Activated naive CD8-positive, alpha-beta T cell treated with anti-CD3 and anti-CD28 coated beads for 36 hours (primary cell): Measurements from ENCODE around the gene LENG1. TPM values are rescaled to one million over a fixed set of nuclear protein-coding genes. Genes with fewer than 3 reads are reported as not detected.
A peak's percentile ranks its signal among the peaks of the same experiment; 100 is the strongest.

Source experiments
- DNase-seq: peaks from one replicate; pipeline ENCODE4 v3.0.0; 2021
- H3K27ac Mint-ChIP-seq: one replicate; pipeline ENCODE4 v1.8.0; 2022; ENCODE audit warnings: mild to moderate bottlenecking, moderate library complexity, mixed read lengths
- H3K27me3 Mint-ChIP-seq: one replicate; pipeline ENCODE4 v1.8.0; 2022; ENCODE audit warnings: mild to moderate bottlenecking, mixed read lengths
- H3K36me3 Mint-ChIP-seq: one replicate; pipeline ENCODE4 v1.8.0; 2021; ENCODE audit warnings: mild to moderate bottlenecking, mixed read lengths
- H3K4me1 Mint-ChIP-seq: one replicate; pipeline ENCODE4 v1.8.0; 2021; ENCODE audit warnings: mixed read lengths
- H3K4me3 Mint-ChIP-seq: one replicate; pipeline ENCODE4 v1.8.0; 2022; ENCODE audit warnings: mild to moderate bottlenecking, moderate library complexity, mixed read lengths
- H3K9me3 Mint-ChIP-seq: one replicate; pipeline ENCODE4 v1.8.0; 2022; ENCODE audit warnings: mixed read lengths
- total RNA-seq, 2 experiments: library from RNA; stranded (reverse); gene quantifications; one replicate each; pipeline ENCODE4 v1.2.3, GENCODE V29; 2021

The LENG1 gene
- total RNA-seq, 2 experiments from 2014 or later = 3.2 to 4.1 TPM

DNA sequence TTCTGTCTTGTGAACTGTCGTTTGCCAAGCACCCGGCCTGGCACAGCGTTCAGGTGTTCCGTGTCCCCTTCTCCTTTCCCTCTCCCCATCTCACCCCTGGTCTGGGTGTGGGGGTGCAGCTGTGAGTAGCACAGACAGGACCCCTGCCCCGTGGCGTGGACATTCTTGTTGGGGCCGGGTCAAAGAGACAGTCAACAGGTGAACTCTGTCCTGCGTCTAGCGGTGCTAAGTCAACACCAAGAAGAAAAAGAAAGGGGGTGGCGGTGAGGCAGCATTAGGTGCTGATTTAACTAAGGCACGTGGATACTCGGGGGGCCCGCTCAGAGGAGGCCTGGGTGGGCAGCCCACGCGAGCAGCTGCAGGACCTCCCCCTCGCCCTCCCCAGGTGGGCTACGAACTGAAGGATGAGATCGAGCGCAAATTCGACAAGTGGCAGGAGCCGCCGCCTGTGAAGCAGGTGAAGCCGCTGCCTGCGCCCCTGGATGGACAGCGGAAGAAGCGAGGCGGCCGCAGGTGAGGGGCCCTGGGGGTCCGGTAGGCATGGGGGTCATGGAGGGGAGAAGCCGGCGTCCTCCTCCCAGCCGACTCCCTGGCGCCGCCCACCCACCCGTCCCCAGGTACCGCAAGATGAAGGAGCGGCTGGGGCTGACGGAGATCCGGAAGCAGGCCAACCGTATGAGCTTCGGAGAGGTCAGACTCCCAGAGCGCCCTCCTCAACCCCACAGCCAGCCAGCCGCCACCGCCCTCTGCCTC, 31.7 kb downstream of the LENG1 start:
- Mint-ChIP-seq H3K4me1 (no peaks in the 10 kb centered on the region), H3K27ac (no peak overlapping the region), H3K36me3 (peaks cover 9% of the 10 kb centered on the region), H3K4me3 (no peak overlapping the region), H3K27me3 (no peaks in the 10 kb centered on the region), H3K9me3 (no peaks in the 10 kb centered on the region)
- DNase-seq = no peak

DNA sequence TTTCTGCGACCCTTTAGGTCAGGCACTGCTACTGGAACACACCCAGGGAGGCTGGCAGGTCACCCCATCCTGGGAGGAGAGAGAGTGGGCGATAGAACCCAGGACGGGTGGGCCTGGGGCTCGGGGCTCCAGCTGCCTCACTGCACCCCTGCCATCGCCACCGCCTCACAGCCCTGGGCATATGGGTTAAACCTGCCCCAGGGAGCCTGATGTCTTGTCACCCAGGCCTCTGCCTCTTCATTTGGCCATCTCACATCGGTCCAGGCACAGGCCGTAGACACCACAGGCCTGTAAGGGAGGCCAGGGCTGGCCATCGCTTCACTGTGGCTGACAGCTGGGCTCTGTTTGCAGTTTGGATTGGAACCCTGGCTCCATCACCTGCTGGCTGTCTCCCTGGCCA, 33.8 kb downstream of the LENG1 start:
- H3K4me1 Mint-ChIP-seq = no peaks in the 10 kb centered on the region
- H3K27me3 Mint-ChIP-seq = no peaks in the 10 kb centered on the region
- DNase-seq = no peak
- H3K4me3 Mint-ChIP-seq = no peak overlapping the region
- no peak overlapping the region for H3K27ac Mint-ChIP-seq
- H3K36me3 Mint-ChIP-seq = peaks cover 19% of the 10 kb centered on the region
- no peaks in the 10 kb centered on the region for H3K9me3 Mint-ChIP-seq

DNA sequence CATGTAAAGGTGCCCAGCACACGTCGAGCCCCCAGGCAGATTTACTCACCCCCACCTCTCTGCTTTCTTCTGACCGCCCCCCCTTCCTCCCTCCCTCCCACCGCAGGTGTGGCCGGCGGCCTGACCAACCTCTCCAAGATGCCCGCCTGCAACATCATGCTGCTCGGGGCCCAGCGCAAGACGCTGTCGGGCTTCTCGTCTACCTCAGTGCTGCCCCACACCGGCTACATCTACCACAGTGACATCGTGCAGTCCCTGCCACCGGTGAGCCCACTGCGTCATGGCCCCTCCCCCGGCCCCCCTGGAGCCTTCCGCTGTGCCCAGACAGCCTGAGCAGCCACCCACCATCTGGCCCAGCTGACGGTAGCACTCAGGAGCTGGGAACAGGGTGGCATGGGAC, 35.1 kb downstream of the LENG1 start:
- peaks cover 26% of the 10 kb centered on the region for H3K36me3 Mint-ChIP-seq
- DNase-seq = no peak
- no peaks in the 10 kb centered on the region for H3K27me3 Mint-ChIP-seq
- no peak overlapping the region for H3K4me3 Mint-ChIP-seq
- H3K27ac Mint-ChIP-seq = no peak overlapping the region
- H3K4me1 Mint-ChIP-seq = no peaks in the 10 kb centered on the region
- no peaks in the 10 kb centered on the region for H3K9me3 Mint-ChIP-seq

DNA sequence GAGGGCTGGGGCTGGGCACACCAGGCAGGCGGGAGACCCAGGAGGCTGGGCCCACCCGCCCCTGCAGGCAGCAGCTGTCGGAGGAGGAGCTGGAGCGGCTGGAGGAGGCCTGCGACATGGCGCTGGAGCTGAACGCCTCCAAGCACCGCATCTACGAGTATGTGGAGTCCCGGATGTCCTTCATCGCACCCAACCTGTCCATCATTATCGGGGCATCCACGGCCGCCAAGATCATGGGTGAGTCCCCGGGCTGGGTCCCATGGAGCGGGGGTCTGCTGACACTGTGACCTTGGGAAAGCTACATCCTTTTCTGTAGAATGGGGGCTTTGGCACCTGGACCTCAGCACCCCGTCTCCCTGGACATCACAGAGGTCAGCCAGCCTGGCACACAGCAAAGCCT, 35.8 kb downstream of the LENG1 start:
- peaks cover 26% of the 10 kb centered on the region for H3K36me3 Mint-ChIP-seq
- no peak overlapping the region for H3K27ac Mint-ChIP-seq
- no peaks in the 10 kb centered on the region for H3K27me3 Mint-ChIP-seq
- no peak for DNase-seq
- no peaks in the 10 kb centered on the region for H3K4me1 Mint-ChIP-seq
- H3K9me3 Mint-ChIP-seq = no peaks in the 10 kb centered on the region
- no peak overlapping the region for H3K4me3 Mint-ChIP-seq

DNA sequence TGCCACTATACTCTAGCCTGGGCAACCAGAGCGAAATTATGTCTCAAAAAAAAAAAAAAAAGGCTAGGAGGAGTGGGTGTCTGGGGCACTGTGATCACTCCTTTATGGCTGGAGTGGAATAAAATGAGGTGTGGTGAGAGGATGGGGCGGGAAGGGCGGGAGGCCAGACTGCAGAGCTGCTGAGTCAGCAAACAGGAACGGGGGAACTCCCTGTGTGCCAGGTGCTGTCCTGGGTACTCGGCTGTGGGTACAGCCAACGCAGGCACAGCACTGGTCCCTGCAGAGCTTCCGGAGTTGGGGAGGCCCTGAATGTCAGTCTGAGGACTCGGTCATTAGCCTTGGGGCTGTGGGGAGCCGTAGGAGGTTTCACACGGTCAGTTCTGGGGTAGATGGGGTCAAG, 38.3 kb downstream of the LENG1 start:
- Mint-ChIP-seq H3K36me3 (peaks cover 26% of the 10 kb centered on the region), H3K27ac (no peak overlapping the region), H3K9me3 (no peaks in the 10 kb centered on the region), H3K4me1 (peaks cover 7% of the 10 kb centered on the region), H3K27me3 (no peaks in the 10 kb centered on the region), H3K4me3 (no peak overlapping the region)
- no peak for DNase-seq

DNA sequence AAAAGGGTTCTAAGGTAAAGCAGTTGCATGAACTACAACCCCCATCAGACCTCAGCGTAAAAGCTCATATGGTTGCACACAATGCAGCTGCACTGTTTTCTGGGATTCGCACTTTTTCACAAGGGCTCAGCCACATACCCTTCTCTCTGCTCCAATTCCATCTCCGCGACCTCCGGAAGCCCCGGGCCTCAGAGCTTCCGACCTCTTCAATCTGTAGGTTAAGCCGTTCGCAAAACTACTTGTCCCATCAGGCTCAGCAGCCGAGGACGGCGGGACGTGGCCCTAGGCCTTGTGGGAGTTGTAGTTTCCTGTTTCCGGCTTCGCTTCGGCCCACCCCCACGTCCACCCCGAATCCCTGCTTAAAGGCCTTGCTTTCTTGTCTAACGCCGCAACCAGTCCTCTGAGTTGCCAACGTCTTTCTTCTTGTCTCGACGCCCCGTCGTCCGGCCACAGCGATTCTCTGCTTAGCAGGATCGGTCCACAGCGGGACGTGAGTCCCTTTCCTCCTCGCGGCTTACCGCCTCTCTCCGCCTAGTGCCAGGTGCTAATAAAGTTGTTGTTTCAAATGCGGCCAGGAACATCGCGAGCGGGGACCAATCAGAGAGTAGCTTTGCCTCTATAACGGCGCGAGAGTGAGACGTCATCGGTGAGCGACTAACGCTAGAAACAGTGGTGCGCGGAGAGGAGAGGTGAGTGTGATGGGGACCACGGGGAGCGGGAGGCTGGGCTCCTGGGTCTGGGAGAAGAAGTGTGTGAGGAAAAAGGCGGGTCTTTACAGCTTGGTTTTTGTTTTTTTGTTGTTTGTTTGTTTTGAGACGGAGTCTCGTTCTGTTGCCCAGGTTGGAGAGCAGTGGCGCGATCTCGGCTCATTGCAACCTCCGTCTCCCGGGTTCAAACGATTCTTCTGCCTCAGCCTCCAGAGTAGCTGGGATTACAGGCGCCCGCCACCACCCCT, 44.1 kb downstream of the LENG1 start, which contains the start of the genes PRPF31 and TFPT:
Gene PRPF31 (plus strand): TSS at position 646 of the 955 bp plus-strand sequence. CDS start 2,525 bp downstream, outside the sequence.
Gene TFPT (minus strand): TSS at position 549 of the 955 bp plus-strand sequence. CDS start 388 bp downstream, at position 161.
- Mint-ChIP-seq H3K27me3 (no peaks in the 10 kb centered on the region), H3K27ac (peak within 1 kb of the TSS; percentile 96)

DNA sequence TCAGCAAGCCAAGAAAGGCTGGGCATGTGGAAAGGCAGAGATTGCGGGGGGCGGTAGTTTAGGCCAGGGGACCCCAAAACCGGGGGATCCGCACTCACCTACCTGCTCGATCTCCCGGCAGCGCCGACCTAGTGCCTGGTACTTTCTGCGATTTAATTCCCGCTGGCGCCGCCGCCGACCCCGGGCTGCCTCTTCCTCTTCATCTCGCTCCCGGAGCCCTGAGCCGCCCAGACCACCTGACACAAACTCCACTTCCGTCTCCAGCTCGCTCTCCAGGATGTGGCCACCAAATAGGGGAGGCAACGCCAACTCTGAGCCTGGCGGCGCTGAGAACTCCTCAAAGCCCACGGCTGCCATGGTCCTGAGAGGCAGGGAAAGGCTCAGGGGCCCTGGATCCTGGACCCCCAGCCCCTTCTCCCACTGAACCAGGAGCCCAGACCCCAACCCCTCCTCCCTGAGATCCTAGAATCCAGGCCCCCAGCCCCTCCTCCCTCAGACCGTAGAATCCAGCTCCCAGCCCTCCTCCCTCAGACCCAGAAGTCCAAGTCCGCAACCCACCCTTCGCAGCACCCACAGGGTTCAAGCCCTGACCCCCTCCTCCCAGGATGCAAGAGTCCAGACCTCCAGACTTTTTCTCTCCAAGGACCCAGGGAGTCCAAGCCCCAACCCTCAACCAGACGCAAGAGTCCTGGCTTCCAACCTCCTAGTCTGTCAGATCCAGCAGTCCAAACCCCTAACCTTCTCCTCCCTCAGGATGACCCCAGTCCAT, 45.0 kb downstream of the LENG1 start:
- Mint-ChIP-seq H3K36me3 (peaks cover 29% of the 10 kb centered on the region), H3K27ac (peak overlapping the region; percentile 96), H3K4me1 (peaks cover 27% of the 10 kb centered on the region), H3K4me3 (peak overlapping the region; percentile 90), H3K9me3 (no peaks in the 10 kb centered on the region), H3K27me3 (no peaks in the 10 kb centered on the region)
- peak; percentile 71 for DNase-seq

More for the DNA sequence above, 44.1 kb downstream of the LENG1 start, which contains the start of the genes PRPF31 and TFPT:
- Mint-ChIP-seq H3K9me3 (no peaks in the 10 kb centered on the region), H3K36me3 (peaks cover 34% of the 10 kb centered on the region), H3K4me3 (peak within 1 kb of the TSS; percentile 90), H3K4me1 (peaks cover 25% of the 10 kb centered on the region)
- DNase-seq = peak; percentile 91

DNA sequence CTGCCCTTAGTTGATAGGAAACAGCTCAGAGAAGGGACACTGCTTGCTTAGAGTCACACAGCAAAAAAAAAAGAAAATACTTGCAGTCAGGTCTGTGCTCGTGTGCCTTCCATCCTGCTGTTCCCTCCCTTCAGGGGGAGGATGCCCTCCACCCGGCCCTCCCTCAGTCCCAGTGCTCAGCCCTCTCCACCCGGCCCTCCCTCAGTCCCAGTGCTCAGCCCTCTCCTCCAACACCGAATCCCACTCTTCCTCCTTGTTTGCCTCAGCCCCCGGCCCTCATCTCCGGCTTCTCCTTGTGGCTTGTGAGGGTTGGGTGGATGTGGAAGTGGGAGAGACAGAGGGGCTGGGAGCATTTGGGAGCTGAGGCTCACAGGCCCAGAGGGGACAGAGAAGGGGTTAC, 49.9 kb downstream of the LENG1 start:
- no peak for DNase-seq

DNA sequence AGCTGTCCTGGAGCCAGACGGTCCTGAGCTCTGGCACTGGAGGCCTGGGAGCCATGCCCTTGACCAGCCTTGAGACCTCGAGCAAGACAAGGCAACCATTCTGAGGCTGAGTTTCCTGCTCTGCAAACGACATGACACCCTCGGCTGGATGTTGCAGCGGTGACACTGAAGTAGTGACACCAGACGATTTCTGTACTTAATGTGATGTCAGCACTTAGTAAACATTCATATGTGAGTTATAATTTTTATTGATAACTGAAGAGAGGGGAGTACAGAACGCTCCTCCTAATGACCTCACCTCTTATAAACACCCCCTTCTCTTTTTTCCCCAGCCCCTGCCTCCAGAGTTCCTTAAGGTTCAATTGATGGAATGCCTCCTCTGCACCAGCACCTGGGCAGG, 51.0 kb downstream of the LENG1 start:
- Mint-ChIP-seq H3K36me3 (peaks cover 29% of the 10 kb centered on the region), H3K9me3 (no peaks in the 10 kb centered on the region), H3K4me3 (no peak overlapping the region), H3K27me3 (no peaks in the 10 kb centered on the region), H3K27ac (no peak overlapping the region), H3K4me1 (peaks cover 21% of the 10 kb centered on the region)
- DNase-seq = no peak

More for the DNA sequence above, 49.9 kb downstream of the LENG1 start:
- Mint-ChIP-seq H3K4me1 (peaks cover 22% of the 10 kb centered on the region), H3K27me3 (no peaks in the 10 kb centered on the region), H3K27ac (no peak overlapping the region), H3K36me3 (peaks cover 32% of the 10 kb centered on the region), H3K9me3 (no peaks in the 10 kb centered on the region), H3K4me3 (no peak overlapping the region)

DNA sequence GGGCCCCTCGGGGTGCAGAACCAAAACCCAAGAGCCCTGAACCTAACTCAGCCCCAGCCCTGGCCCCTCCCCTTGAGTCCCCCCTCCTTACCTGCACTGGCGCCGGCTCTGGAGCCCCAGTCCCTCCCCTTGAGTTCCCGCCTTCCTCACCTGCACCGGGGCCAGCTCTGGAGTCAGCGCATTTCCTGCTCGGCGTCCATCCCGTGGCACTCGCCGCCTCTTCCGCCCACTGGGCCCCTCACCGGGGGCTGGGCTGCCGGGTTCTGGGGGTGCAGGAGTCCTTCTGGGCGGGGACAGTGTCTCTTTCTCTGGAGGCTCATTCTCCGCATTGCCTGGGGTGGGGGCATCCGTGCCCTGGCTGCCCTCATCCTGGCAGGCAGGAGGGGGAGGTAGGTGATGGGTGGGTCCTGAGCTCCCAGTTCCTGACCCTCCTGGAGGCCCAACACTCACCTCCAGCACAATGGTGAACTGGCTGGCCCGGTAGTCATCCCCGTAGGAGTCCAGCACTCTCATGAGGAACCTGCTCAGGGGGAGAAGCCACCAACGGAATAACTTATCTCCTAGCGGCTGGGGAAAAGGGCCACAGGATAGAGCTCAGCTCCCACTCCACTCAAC, 51.5 kb downstream of the LENG1 start:
- Mint-ChIP-seq H3K27ac (no peak overlapping the region), H3K9me3 (no peaks in the 10 kb centered on the region), H3K4me1 (peaks cover 20% of the 10 kb centered on the region), H3K27me3 (no peaks in the 10 kb centered on the region), H3K4me3 (no peak overlapping the region), H3K36me3 (peaks cover 25% of the 10 kb centered on the region)
- no peak for DNase-seq

DNA sequence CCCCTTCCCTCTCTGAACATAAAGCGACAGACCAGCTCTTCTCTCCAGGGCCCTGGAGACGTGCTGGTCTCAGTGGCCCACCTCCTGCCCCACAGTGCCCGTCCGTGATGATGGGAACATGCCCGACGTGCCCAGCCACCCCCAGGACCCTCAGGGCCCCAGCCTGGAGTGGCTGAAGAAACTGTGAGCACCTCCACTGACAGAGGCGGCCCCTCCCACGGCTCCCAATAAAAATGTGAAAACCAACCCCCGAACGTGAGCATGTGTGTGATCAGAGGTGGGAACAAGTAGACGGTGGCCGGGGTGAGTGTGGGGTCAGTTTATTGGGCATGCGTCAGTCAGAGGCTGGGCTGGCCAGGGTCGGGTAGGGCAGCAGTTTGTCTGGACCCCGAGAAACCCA, 52.8 kb downstream of the LENG1 start:
- H3K4me1 Mint-ChIP-seq = peaks cover 22% of the 10 kb centered on the region
- H3K27me3 Mint-ChIP-seq = no peaks in the 10 kb centered on the region
- no peak overlapping the region for H3K4me3 Mint-ChIP-seq
- no peak overlapping the region for H3K27ac Mint-ChIP-seq
- no peak for DNase-seq
- peaks cover 19% of the 10 kb centered on the region for H3K36me3 Mint-ChIP-seq
- no peaks in the 10 kb centered on the region for H3K9me3 Mint-ChIP-seq

DNA sequence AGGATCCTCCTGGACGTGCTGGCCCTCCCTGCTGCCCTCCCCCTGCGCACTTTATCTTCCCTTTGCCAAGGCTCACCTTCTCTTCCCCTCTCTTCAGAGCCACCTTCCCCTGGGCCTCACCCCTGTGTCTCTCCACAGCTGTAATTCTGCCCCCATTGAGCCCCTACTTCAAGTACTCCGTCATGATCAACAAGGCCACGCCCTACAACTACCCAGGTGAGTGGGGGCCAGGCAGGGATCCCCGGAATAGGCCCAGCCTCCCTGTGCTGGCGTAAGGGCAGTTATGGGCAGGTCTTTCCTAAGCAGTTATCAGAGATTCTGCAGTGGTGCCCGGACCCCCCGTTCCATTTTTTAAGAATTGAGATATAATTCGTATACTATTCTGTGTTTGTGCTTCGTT, 53.7 kb downstream of the LENG1 start:
- Mint-ChIP-seq H3K4me3 (peak overlapping the region; percentile 40), H3K27me3 (no peaks in the 10 kb centered on the region), H3K4me1 (peaks cover 21% of the 10 kb centered on the region), H3K9me3 (no peaks in the 10 kb centered on the region), H3K27ac (no peak overlapping the region), H3K36me3 (peaks cover 18% of the 10 kb centered on the region)
- no peak for DNase-seq
